ENCODE data around the gene NCOA7.
"Not testable (repeated sequence)": the region's sequence is repeated elsewhere in the genome, so short reads cannot be mapped to it uniquely, and the experiment has no call there.

NCOA7 gene

DNA sequence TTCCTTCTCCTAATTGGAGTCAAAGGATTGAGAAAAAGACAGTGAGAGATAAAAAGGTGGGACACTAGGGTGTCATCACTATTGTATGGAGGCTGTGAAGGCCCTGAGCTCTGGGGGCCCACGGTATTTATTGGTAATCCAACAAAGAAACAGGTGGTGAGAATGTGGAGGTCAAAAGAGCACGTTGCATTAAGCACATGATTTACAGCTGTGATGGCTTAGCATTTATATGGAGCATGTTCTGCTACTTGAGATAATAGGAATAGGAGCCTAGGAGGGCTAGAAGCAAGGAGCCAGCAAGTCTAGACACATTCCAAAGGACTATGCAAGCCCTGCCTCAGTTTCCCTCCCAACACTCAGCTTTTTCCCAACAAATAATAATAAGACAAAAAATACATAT, 121.7 kb downstream of the NCOA7 start:
- in situ Hi-C loops (cut with MboI; ENCODE audit: low sequenced_read_pairs): not testable (repeated sequence)

DNA sequence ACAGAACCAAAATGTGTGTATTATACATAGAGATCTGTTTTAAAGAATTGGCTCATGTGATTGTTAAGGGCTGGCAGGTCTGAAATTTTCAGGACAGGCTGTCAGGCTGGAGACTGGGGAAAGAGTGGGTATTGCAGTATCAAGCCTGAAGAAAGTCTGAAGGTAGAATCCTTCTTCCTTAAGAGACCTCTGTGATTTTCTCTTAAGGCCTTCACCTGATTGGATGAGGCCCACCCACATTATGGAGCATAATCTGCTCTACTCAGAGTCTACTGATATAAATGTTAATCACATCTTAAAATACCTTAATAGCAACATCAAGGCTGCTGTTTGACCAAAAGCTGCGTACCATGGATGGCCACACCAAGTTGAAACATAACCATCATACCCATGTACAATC, 122.4 kb downstream of the NCOA7 start:
- in situ Hi-C loops (cut with MboI; ENCODE audit: low sequenced_read_pairs): no loop called here

DNA sequence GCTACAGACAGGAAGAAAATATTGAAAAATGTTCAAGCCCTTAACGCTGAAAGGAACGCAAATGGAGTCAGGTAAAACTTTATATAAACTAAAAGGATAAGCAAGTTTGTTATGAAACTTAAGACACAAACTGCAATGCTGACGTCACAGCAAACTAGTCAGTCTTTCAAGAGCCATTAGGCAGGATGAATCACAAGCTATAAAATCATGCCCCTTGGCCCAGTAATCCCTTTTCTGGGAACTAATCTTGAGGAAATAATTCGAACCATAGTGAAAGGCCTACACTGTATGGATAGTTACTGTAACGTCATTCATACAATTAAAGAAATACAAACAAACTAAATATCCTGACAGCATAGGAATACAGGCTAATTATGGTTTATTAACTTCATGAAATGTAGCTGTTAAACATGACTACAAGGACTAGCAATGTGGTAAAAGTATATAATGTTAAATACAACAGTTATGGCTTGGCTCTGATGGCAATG, 123.1 kb downstream of the NCOA7 start:
- in situ Hi-C loops (cut with MboI; ENCODE audit: low sequenced_read_pairs): no loop called here

DNA sequence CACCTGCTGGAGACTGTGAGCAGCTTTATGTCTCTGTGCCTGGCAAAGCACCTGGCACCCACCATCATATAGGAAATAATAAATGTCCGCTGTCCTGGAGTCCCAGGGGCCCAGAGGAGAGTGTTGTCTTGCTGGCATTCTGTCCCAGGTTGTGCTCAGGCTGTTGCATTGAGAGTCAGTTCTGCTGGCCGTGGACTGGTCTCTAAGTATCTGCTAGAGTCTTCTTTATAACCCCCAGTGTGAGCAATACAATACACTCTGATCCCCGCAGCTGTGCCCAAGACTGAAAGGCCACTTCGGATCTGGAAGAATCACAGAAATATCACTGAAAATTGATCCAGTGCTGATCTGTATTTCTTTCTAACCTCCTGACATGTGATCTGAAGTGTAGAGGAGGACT, 127.5 kb downstream of the NCOA7 start:
- in situ Hi-C loops (cut with MboI; ENCODE audit: low sequenced_read_pairs): no loop called here

DNA sequence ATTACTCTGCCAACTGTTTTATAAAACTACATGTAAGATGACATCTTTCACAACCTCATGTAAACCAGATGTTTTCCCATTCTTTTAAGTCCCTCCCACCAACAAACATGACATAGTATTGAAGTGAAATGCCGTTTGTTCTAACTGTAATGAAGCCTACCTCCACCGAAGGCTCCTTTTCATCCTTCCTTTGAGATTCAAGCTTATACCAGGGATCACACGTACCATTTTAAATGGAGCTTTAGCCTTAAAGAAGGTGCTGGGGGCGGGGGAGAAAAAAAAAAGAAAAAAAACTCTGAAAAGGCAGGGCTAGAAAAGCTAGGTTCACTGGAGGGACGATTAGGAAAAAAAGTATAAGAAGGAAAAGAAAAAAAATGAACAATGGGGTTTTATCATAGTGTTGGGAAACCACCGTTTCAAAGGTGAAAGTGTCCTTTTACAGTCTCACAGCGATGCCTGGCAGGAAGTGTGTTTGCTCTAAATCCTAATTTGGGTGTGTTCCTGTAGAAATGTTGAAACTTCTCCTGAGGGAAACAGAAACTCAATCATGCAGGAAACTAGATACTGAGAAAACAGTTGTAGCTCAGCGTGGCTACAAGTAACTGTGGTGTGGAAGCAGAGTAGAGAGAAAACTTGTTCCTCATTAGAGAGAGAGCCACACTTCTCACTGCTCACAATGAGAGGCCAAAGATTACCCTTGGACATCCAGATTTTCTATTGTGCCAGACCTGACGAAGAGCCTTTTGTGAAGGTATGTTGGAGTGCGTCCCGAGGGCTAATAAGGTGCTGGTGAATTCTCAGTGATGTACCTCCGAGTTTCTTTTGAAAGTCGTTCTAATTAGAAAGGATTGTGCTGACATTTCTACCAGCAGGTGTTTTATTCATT, 128.2 kb downstream of the NCOA7 start:
- in situ Hi-C loops (cut with MboI; ENCODE audit: low sequenced_read_pairs): no loop called here

DNA sequence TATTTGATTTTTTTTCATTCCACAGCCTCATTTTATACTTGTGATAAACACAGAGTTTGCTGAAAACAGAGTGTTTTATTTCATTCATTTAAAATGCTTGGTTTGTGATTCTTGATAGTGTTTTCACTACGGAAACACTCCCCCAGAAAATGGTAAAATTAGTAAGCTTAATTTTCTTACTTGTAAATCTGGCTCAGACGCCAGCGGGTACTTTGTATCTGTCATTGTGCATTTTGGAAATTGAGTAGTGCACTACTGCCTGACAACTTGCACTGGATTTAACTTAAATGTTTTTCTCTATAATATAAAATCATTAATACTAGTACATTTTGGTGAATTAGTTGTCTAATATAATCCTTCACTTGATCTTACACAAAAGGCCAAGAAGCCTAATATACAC, 128.9 kb downstream of the NCOA7 start:
- in situ Hi-C loops (cut with MboI; ENCODE audit: low sequenced_read_pairs): no loop called here

DNA sequence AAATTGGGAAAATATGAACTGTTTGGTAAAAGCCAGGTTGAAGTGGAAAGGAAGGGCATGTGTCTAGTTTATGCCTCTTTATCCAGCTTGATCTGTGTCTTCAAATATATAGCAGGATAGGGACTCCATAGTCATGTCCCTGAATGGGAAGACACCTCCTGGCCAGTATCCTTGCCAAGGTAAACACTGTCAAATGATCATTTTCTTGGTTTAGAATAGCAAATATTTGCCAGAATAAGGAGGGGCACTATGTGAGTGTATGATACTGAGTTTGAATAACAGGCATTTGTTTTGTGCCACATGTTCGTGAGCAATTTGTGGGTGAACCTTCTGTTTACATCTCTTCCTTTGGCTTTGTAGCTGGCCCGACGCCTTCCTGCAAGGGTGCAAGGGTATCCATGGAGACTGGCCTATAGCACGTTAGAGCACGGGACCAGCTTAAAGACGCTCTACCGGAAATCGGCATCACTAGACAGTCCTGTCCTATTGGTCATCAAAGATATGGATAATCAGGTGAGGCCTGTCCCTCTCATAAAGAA, 131.6 kb downstream of the NCOA7 start:
- in situ Hi-C loops (cut with MboI; ENCODE audit: low sequenced_read_pairs): no loop called here

DNA sequence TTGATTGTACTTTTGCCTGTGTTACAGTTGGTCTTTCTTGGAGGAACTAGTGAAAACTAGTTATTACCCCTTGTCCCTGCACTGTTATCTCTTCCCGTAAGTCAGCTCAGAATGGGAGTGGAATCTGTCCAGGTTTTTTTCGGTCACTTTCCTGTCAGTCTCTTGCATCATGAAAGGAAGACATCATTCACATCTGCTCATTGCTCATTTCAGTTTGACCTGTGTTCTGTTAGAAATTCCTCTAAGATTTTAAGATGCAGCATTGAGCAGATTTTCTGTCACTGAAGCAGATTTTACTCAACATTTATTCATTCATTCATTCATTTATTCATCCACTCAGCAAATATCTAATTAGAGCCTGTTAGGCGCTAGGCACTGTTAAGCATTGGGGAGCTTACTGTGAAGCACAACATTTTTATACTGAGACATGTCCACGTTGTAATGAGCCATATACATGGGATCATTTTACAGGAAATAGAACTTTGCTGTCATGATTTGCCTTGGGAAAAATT, 132.7 kb downstream of the NCOA7 start:
- in situ Hi-C loops (cut with MboI; ENCODE audit: low sequenced_read_pairs): no loop called here

DNA sequence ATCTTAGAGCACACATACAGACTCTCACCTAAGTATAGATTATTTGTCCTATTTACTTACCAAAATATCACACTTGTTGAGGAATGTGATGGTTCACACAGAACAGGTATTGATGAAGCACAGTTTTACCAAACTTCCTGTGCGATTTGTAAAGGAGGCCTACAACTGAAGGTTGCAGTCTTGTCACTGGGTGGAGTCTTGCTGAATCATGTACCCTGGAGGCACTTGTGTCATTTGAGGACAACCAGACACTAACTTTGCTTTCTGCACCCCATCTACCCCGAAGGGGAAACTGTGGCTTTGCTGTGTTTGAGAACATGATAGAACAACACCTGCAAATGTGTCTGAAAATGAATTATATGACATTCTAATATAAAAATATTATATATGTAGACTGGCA, 133.4 kb downstream of the NCOA7 start:
- in situ Hi-C loops (cut with MboI; ENCODE audit: low sequenced_read_pairs): no loop called here

DNA sequence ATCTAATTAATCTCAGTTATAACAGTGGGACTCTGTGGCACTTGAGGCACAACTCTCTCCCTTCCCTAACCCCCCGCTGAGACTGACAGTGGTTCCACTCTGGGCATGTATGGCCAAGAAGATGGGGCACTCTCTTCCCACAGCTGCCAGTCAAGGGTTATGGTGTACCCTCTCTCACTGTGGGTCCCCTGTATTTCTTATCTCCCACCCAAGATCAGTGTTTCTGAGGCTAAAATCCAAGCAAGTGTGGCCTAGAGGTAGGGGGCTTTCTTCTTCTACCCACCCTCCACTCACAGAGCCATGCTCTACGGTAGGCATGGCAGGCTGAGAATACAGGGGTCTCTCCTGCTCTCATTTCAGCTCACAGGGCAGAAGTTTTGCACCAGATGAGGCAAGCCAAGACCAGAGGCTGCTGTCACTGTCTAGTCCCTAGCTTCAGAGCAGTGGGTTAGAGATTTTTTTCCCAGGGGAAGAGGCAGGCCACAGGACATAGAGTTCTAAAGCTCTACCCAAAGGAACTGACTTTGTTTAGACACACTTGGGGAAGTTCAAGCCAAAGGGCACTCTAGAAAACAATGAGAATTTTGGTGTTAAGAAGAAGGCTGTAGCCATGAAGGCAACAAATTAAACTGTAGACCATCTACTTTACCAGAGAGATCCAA, 134.1 kb downstream of the NCOA7 start:
- in situ Hi-C loops (cut with MboI; ENCODE audit: low sequenced_read_pairs): no loop called here

DNA sequence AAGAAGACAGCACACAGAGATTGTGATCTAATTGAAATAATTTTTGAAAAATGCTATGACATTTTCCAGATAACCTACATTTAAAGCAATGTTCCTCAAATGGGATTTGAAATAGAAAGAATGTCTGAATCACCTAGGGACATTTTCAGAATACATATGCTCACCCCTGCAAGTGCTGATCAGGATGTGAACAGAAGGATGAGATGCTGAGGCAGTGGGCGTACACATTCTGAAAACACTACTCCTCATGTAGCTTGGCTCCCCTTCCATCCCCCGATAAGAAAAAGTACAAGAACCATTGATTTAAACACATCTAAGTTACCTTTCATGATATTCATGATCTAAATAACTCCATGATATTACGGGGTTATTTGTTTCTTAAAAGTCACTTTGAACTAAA, 136.0 kb downstream of the NCOA7 start:
- in situ Hi-C loops (cut with MboI; ENCODE audit: low sequenced_read_pairs): no loop called here

DNA sequence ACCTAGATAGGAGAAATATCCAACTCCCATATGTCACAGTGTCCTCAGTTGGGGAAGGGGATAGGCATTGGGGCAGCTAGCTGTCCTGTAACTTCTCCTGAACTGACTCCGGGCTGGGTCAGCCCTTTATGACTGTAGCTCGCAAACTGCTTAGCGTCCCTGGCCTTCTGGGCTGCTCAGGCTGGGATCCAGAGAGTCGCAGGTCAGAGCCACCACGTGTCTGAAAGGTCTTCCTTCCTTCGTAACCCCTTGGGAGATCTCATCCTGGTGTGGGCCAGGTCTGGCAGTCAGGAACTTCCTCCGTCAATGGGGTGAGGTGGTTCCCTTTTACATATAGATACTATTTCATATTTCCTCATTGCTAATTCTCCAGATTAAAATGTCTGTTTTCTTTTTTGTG, 137.0 kb downstream of the NCOA7 start:
- in situ Hi-C loops (cut with MboI; ENCODE audit: low sequenced_read_pairs): no loop called here

DNA sequence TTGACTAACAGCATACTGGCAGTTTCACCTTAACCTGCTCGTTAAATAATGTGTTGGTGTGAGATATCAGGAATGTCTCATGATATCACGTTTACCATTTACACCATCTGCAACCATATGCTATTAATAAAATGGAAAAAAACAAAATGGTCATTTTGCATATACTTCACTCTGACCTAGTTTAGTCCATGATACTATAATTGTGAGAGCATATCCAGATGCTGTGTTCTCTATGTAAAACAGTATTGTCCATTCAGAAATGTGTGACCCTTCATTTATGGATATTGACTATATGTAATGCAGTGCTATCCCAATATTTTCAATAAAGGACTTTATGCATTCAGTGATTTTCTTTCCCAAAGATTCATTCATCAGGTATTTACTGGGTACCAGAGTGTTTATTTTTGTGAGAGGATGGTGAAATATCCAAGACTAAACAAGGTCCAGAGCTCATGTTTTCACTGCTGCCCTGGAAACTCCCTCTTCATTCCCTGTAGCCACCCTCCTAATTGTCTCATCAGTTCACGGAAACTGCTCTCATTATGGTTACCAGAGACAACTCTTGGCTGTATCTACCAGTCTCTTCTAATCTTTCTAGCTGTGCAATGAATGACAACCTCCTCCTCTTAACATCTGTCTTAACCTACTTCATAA, 140.1 kb downstream of the NCOA7 start:
- in situ Hi-C loops (cut with MboI; ENCODE audit: low sequenced_read_pairs): no loop called here

DNA sequence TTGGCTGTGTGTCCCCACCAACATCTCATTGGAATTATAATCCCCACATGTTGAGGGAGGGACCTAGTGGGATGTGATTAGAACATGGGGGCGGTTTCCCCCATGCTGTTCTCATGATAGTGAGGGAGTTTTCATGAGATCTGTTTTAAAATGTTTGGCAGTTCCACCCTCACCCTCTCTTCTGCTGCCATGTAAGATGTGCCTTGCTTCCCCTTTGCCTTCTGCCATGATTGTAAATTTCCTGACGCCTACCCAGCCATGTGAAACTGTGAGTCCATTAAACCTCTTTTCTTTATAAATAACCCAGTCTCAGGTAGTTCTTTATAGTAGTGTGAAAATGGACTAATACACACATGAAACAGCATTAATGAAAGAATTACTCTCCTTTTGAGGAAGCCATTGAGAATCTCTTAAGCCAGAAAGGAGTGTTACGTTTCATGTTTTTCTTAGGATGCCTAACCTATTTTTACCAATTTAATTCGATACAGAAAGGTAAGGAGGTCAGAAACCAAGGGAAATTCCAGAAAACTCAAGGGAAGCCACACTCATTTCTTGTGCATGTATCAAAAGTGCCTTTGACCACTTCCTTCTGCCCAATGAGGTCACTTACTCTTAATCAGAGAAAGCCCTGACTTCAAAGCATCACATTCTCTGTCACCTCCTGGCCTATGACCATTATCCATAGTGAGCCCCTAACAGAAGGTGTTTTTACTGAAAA, 141.1 kb downstream of the NCOA7 start:
- in situ Hi-C loops (cut with MboI; ENCODE audit: low sequenced_read_pairs): no loop called here

DNA sequence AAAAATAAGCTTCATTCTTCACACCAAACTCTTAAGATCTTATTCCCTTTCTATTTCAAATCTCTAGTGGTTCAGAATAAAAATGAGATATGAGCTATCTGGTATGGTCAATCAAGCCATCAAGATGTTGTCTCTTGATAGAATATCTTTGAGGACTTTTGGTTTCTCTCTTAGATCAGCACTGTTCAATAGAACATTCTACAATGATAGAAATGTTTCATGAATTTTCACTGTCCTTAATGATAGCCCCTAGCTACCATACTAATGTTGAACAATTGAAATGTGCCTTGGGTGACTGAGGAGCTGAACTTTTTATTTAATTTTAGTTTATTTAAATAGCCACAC, 141.7 kb downstream of the NCOA7 start:
- in situ Hi-C loops (cut with MboI; ENCODE audit: low sequenced_read_pairs): no loop called here

DNA sequence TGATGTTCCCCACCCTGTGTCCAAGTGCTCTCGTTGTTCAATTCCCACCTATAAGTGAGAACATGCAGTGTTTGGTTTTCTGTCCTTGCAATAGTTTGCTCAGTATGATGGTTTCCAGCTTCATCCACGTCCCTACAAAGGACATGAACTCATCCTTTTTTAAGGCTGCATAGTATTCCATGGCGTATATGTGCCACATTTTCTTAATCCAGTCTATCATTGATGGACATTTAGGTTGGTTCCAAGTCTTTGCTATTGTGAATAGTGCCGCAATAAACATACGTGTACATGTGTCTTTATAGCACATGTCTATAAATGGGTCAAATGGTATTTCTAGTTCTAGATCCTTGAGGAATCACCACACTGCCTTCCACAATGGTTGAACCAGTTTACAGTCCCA, 144.8 kb downstream of the NCOA7 start:
- in situ Hi-C loops (cut with MboI; ENCODE audit: low sequenced_read_pairs): not testable (repeated sequence)

DNA sequence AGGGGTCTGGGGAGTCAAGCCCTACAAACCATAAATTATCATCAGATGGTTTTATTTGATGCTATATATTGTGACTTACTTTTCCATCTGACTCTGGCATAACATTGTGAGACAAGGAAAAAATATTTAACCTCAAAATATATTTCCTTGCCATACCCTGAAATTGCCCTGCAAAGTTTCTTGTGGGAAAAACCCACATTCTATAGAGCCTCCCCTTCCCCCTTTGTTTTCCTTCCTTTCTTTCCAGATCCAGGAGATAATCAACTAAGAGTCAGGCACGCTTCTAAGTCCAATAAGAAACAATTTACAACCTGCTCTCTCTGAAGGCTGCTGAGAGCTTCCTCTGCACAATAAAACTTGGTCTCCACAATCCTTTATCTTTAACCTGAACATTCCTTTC, 148.3 kb downstream of the NCOA7 start:
- in situ Hi-C loops (cut with MboI; ENCODE audit: low sequenced_read_pairs): no loop called here

DNA sequence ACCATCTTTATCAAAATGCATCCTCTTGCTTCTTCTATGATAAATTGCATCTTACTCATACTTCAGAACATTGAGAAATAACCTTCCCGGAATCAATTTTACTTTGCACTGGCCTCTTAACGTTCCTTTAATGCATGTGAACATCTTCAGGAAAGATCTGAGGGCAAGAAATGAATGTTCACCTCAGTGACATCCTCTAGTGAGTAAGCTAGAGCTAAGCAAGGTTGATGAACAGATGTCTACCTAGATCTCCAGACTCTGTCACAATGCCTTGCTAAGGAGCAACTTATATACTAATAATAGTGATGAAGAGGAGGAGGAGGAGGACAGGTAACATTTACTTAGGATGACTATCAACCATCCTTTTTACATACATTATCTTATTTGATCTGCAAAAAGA, 149.0 kb downstream of the NCOA7 start:
- in situ Hi-C loops (cut with MboI; ENCODE audit: low sequenced_read_pairs): no loop called here

DNA sequence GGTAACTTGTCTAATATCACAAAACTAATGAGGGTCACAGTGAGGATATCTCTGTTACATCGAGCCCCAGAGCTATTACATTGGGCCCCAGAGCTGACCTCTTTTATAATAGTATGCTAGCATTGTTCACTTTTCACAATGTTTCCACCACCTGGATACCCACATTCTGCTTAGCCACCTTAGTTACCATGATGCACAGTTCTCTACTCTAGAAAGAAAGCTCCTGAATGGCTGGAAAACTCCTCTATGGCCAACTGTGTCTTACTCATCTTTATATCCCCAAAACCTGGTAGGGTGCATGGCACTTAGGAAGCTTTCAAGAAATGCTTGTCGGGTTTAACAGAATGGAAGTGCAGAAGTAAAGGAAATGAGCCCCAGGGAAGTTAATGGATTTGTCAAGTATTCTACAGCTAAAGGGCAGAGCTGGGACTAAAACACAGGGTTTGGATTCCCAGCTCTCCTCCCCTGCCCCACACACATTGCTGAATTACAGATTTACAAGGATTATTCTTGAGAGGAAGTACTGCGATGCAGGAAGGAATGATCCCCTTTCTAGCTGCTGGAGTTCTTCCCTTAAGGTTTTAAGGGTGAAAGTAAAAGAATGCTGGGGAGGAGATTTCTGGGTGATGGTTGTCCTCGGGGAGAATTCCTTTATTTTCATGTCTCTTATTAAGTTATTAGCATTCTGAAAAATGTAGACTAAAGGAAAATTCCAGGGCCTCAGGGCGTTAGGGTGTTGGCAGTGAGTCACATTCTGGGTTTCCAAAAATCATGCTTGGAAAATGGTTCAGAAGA, 149.7 kb downstream of the NCOA7 start:
- in situ Hi-C loops (cut with MboI; ENCODE audit: low sequenced_read_pairs): no loop called here
